OCI-LY1 (cell line): ENCODE measurements around the gene NADK2.

Experiments
- H2AFZ ChIP-seq: fragments of 200-600 bp; sonication (generic), shearing (Covaris generic); 2 replicates; pipeline ENCODE4 v1.6.0; 2014; ENCODE audit warnings: antibody characterized with exemption, mild to moderate bottlenecking, low read length
- H3F3A ChIP-seq: fragments of 200-600 bp; sonication (generic), shearing (Covaris generic); 2 replicates; pipeline ENCODE4 v1.6.0; 2014; ENCODE audit warnings: mild to moderate bottlenecking, antibody characterized with exemption, low read length, moderate library complexity; ENCODE audit not compliant: insufficient read depth
- H3K27ac ChIP-seq: fragments of 200-600 bp; sonication (generic); 2 replicates; pipeline ENCODE4 v1.5.1; 2014; ENCODE audit warnings: low read length, mixed run types, mild to moderate bottlenecking, low read depth; ENCODE audit not compliant: poor library complexity, severe bottlenecking
- H3K27me3 ChIP-seq: fragments of 200-600 bp; sonication (generic); 2 replicates; pipeline ENCODE4 v1.6.0; 2014; ENCODE audit warnings: antibody characterized with exemption, mild to moderate bottlenecking, low read length, moderate library complexity; ENCODE audit not compliant: insufficient read depth
- H3K36me3 ChIP-seq: fragments of 200-600 bp; sonication (generic); 2 replicates; pipeline ENCODE4 v1.6.1; 2014; ENCODE audit warnings: mild to moderate bottlenecking, antibody characterized with exemption, low read length, moderate library complexity, mixed read lengths; ENCODE audit not compliant: insufficient read depth
- H3K4me1 ChIP-seq: fragments of 200-600 bp; sonication (generic); 2 replicates; pipeline ENCODE4 v1.5.1; 2014; ENCODE audit warnings: mild to moderate bottlenecking, low read length, moderate library complexity; ENCODE audit not compliant: insufficient read depth, severe bottlenecking
- H3K4me2 ChIP-seq: fragments of 200-600 bp; sonication (generic), shearing (Covaris generic); 2 replicates; pipeline ENCODE4 v1.6.1; 2014; ENCODE audit warnings: low read length
- H3K4me3 ChIP-seq: fragments of 200-600 bp; sonication (generic); 2 replicates; pipeline ENCODE4 v1.5.1; 2014; ENCODE audit warnings: low read length, low read depth, mild to moderate bottlenecking, mixed read lengths; ENCODE audit not compliant: poor library complexity, severe bottlenecking
- H3K79me2 ChIP-seq: fragments of 200-600 bp; shearing (Covaris generic); 2 replicates; pipeline ENCODE4 v1.6.1; 2016; ENCODE audit warnings: mixed run types, low read length, mixed read lengths; ENCODE audit not compliant: insufficient read depth
- H3K9ac ChIP-seq: fragments of 200-600 bp; sonication (generic), shearing (Covaris generic); 2 replicates; pipeline ENCODE4 v1.6.1; 2014; ENCODE audit warnings: mild to moderate bottlenecking, low read length, mixed read lengths
- H3K9me2 ChIP-seq: fragments of 200-600 bp; sonication (generic), shearing (Covaris generic); 2 replicates; pipeline ENCODE4 v1.6.1; 2014; ENCODE audit warnings: low read depth, mild to moderate bottlenecking, low read length, mixed read lengths
- H3K9me3 ChIP-seq: fragments of 200-600 bp; shearing (Covaris generic); 2 replicates; pipeline ENCODE4 v1.6.1; 2014; ENCODE audit warnings: low read length, mixed read lengths
- H4K20me1 ChIP-seq: fragments of 200-600 bp; sonication (generic), shearing (Covaris generic); 2 replicates; pipeline ENCODE4 v1.6.0; 2016; ENCODE audit warnings: mild to moderate bottlenecking, low read length; ENCODE audit not compliant: insufficient read depth
- CTCF ChIP-seq: fragments of 200-600 bp; sonication (generic), shearing (Covaris generic); IDR thresholded peaks from 2 replicates; pipeline ENCODE4 v1.5.1; 2017; ENCODE audit warnings: mild to moderate bottlenecking, antibody characterized with exemption, low read length, moderate library complexity, mixed read lengths
- EZH2 ChIP-seq: fragments of 200-600 bp; sonication (generic), shearing (Covaris generic); IDR thresholded peaks from 2 replicates; pipeline ENCODE4 v1.8.0; 2017; ENCODE audit warnings: borderline replicate concordance, mixed run types, mild to moderate bottlenecking, antibody characterized with exemption, low read length, moderate library complexity, mixed read lengths

Gene NADK2

GRCh38 chr5:36253575-36253974 lies 11.8 kb upstream of the NADK2 start:
- TF ChIP-seq CTCF (no peak), EZH2 (no peak)

DNA sequence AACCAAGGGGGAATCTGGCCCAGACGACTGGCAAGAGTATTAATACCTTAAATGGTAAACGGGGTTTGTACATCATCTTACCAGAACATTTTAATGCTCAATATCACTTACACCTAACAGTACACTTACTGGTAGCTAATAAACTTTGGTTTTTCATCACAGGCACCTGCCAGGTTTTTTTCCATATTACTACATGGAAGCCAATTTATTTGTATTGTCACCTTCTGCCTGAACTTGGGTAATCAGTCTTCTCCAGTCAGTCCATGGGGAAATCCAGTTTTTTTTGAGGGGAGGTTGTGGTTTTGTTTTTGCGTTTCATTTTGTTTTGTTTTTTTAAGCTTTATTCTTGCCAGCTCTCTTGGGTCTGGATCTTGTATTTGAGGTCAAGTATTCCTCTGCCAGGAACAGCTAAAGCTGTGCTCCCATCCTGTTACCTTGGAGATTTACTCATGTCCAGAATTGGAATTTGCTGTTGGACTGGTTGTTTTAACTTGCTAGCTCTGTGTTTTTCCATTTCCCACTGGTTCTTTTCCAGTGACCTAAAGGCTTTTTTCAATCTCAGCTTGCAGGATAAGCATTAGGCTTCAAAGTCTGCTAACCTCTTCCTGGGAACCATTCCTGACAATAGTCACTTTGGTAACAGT lies 11.1 kb upstream of the NADK2 start:
- H3F3A ChIP-seq: no peaks in the 10 kb centered on the region; the same call in 1 of the 2 replicates
- no peak overlapping the region for H3K27ac ChIP-seq
- no peaks in the 10 kb centered on the region for H3K27me3 ChIP-seq
- no peak overlapping the region for H3K4me3 ChIP-seq
- no peaks in the 10 kb centered on the region for H3K9me2 ChIP-seq
- H3K36me3 ChIP-seq: no peaks in the 10 kb centered on the region
- no peaks in the 10 kb centered on the region for H3K9me3 ChIP-seq
- peaks cover 13% of the 10 kb centered on the region for H3K4me1 ChIP-seq
- no peak overlapping the region for H3K9ac ChIP-seq
- H4K20me1 ChIP-seq: no peaks in the 10 kb centered on the region
- H3K79me2 ChIP-seq: no peaks in the 10 kb centered on the region
- no peak overlapping the region for H2AFZ ChIP-seq
- H3K4me2 ChIP-seq: no peak overlapping the region
- TF ChIP-seq CTCF: no peak
- TF ChIP-seq EZH2: no peak

More at GRCh38 chr5:36253575-36253974, 11.8 kb upstream of the NADK2 start:
- no peaks in the 10 kb centered on the region for H3K36me3 ChIP-seq
- no peaks in the 10 kb centered on the region for H3F3A ChIP-seq
- peaks cover 20% of the 10 kb centered on the region for H3K4me1 ChIP-seq
- no peaks in the 10 kb centered on the region for H3K9me3 ChIP-seq
- no peak overlapping the region for H3K4me3 ChIP-seq
- no peak overlapping the region for H3K27ac ChIP-seq
- no peak overlapping the region for H3K9ac ChIP-seq
- no peaks in the 10 kb centered on the region for H4K20me1 ChIP-seq
- no peak overlapping the region for H3K4me2 ChIP-seq
- H3K27me3 ChIP-seq: no peaks in the 10 kb centered on the region
- no peak overlapping the region for H2AFZ ChIP-seq
- H3K9me2 ChIP-seq: no peaks in the 10 kb centered on the region
- H3K79me2 ChIP-seq: no peaks in the 10 kb centered on the region

- Histone ChIP-seq H3K27ac (no peak overlapping the region), H3K9me3 (no peaks in the 10 kb centered on the region), H3K27me3 (no peaks in the 10 kb centered on the region), H3K9me2 (no peaks in the 10 kb centered on the region; the same call in 1 of the 2 replicates), H2AFZ (no peak overlapping the region), H3K79me2 (no peaks in the 10 kb centered on the region), H3K9ac (no peak overlapping the region), H3K36me3 (no peaks in the 10 kb centered on the region), H3K4me2 (no peak overlapping the region), H4K20me1 (no peaks in the 10 kb centered on the region), H3K4me3 (no peak overlapping the region), H3K4me1 (peaks cover 9% of the 10 kb centered on the region), H3F3A (no peaks in the 10 kb centered on the region; the same call in 1 of the 2 replicates)
- TF ChIP-seq CTCF (no peak), EZH2 (no peak)
These were observed 9.5 kb upstream of the NADK2 start for GRCh38 chr5:36251218-36251617.
